22Rv1 (cell line): ENCODE data around the gene STN1.

Experiments used
- CTCF ChIP-seq: fragments of 450-650 bp; IDR thresholded peaks from 2 replicates; pipeline ENCODE4 v1.5.1; 2017; ENCODE audit warnings: mild to moderate bottlenecking
- ZFX ChIP-seq: fragments of 450-650 bp; IDR thresholded peaks from 2 replicates; pipeline ENCODE4 v1.6.1; 2017; ENCODE audit warnings: antibody characterized with exemption, borderline replicate concordance

GRCh38 chr10:103923502-103923901, 5.5 kb upstream of the STN1 start:
- TF ChIP-seq CTCF (no peak), ZFX (no peak)
